Testis (tissue), 3 donors: ENCODE measurements around the gene MYB. TPM values are rescaled to one million over a fixed set of nuclear protein-coding genes. Genes with fewer than 3 reads are reported as not detected.
A peak's percentile ranks its signal among the peaks of the same experiment; 100 is the strongest.

ENCODE experiments used
- DNase-seq: peaks from one replicate; pipeline ENCODE4 v3.0.0-alpha.2; 2019
- H3K27ac ChIP-seq, 2 donors: fragments of 200-600 bp; sonication (generic); one replicate each; pipeline ENCODE4 v1.5.1; 2019
- H3K27me3 ChIP-seq: fragments of 200-600 bp; sonication (generic); one replicate; pipeline ENCODE4 v1.5.1; 2019
- H3K36me3 ChIP-seq: fragments of 200-600 bp; sonication (generic); one replicate; pipeline ENCODE4 v1.5.1; 2017; ENCODE audit warnings: low read depth; ENCODE audit errors: missing control alignments
- H3K4me1 ChIP-seq: fragments of 200-600 bp; sonication (generic); one replicate; pipeline ENCODE4 v1.5.1; 2019
- H3K4me3 ChIP-seq, 2 donors: fragments of 200-600 bp; sonication (generic); one replicate each; pipeline ENCODE4 v1.5.1; 2017 to 2019
- H3K9me3 ChIP-seq: fragments of 200-600 bp; sonication (generic); one replicate; pipeline ENCODE4 v1.5.1; 2017
- CTCF ChIP-seq, 3 experiments: fragments of 450-650 bp in 2 of 3; fragments of 200-600 bp in 1 of 3; sonication (generic) in 1 of 3; IDR thresholded peaks; one replicate each; pipeline ENCODE4 v1.5.1; 2016 to 2019; ENCODE audit warnings: antibody characterized with exemption in 3 of 3, mild to moderate bottlenecking in 2 of 3, moderate library complexity in 1 of 3
- POLR2A ChIP-seq: fragments of 450-650 bp; IDR thresholded peaks from one replicate; pipeline ENCODE4 v1.6.1; 2017; ENCODE audit warnings: antibody characterized with exemption, mild to moderate bottlenecking, moderate library complexity
- WGBS, 2 donors: methylation state at CpG; one replicate each; pipeline ENCODE4 v1.1.5; 2018; 5-methylcytosine and 5-hydroxymethylcytosine counted together
- intact Hi-C: fragments of 100-400 bp; cut with DNase I; formaldehyde crosslinking; loops from one replicate; pipeline ENCODE4 v1.15.1; 2023; ENCODE audit warnings: low total_unique reads
- polyA plus RNA-seq: library from polyadenylated mRNA; stranded (reverse); fragments of 350-450 nt; fragmentation: Illumina TruSeq; extraction: RNeasy Lipid Tissue Mini Kit (QIAGEN cat#74804); gene quantifications from one replicate; pipeline ENCODE4 v1.2.3, GENCODE V29; 2014; ENCODE audit warnings: low read depth, low replicate concordance; ENCODE audit not compliant: insufficient read depth
- total RNA-seq, 2 donors: library from RNA; depleted of rRNA; stranded (reverse); fragments of >200 nt; gene quantifications; one replicate each; pipeline ENCODE4 v1.2.3, GENCODE V29; 2016

Gene MYB
- total and polyA plus RNA-seq, 3 donors from 2014 or later: 1.5 to 3.7 (median 1.8) TPM

GRCh38 chr6:135176058-135176457, 5.0 kb upstream of the MYB start:
- H3K27me3 ChIP-seq: no peaks in the 10 kb centered on the region
- intact Hi-C loops: no loop called here

GRCh38 chr6:135176464-135176863, 4.6 kb upstream of the MYB start:
- Histone ChIP-seq H3K36me3 (no peaks in the 10 kb centered on the region), H3K4me1 (no peaks in the 10 kb centered on the region), H3K27ac (no peak overlapping the region), H3K27me3 (no peaks in the 10 kb centered on the region), H3K9me3 (no peaks in the 10 kb centered on the region), H3K4me3 (no peak overlapping the region)
- intact Hi-C loops: no loop called here
- TF ChIP-seq CTCF (IDR thresholded peaks at IDR 0.05) (no peak), POLR2A (no peak)
- no peak for DNase-seq
- 83 to 86% methylated on average over 6 of the region's 6 CpGs for WGBS, 2 donors

More at GRCh38 chr6:135176058-135176457, 5.0 kb upstream of the MYB start:
- Histone ChIP-seq H3K4me1 (no peaks in the 10 kb centered on the region), H3K9me3 (no peaks in the 10 kb centered on the region), H3K36me3 (no peaks in the 10 kb centered on the region), H3K4me3 (no peak overlapping the region), H3K27ac (no peak overlapping the region)
- no peak for TF ChIP-seq POLR2A
- TF ChIP-seq CTCF (IDR thresholded peaks at IDR 0.05): no peak
- no peak for DNase-seq

GRCh38 chr6:135179372-135179771, 1.7 kb upstream of the MYB start:
- H3K36me3 ChIP-seq: no peaks in the 10 kb centered on the region
- peaks cover 16% of the 10 kb centered on the region for H3K4me1 ChIP-seq
- intact Hi-C loops: no loop called here
- no peaks in the 10 kb centered on the region for H3K27me3 ChIP-seq
- no peak overlapping the region for H3K27ac ChIP-seq
- H3K9me3 ChIP-seq: no peaks in the 10 kb centered on the region
- WGBS, 2 donors: 44 to 49% methylated on average over 2 of the region's 2 CpGs
- H3K4me3 ChIP-seq: no peak overlapping the region
- TF ChIP-seq CTCF (IDR thresholded peaks at IDR 0.05): no peak
- TF ChIP-seq POLR2A: no peak
- DNase-seq: no peak

GRCh38 chr6:135179920-135180541, 1.1 kb upstream of the MYB start:
- intact Hi-C loops: no loop called here
- 5% methylated on average over 16 of the region's 16 CpGs for WGBS, 2 donors
- no peaks in the 10 kb centered on the region for H3K36me3 ChIP-seq

More at GRCh38 chr6:135179920-135180541, 1.1 kb upstream of the MYB start:
- H3K4me3 ChIP-seq: peak overlapping the region; percentile 57 to 61
- H3K4me1 ChIP-seq: peaks cover 16% of the 10 kb centered on the region
- no peak for DNase-seq
- TF ChIP-seq CTCF (IDR thresholded peaks at IDR 0.05) (no peak), POLR2A (no peak)
- no peak overlapping the region for H3K27ac ChIP-seq
- H3K9me3 ChIP-seq: no peaks in the 10 kb centered on the region
- no peaks in the 10 kb centered on the region for H3K27me3 ChIP-seq
